22Rv1 (cell line): ENCODE measurements around the gene BTD.

Experiments used
- ZFX ChIP-seq: fragments of 450-650 bp; IDR thresholded peaks from 2 replicates; pipeline ENCODE4 v1.6.1; 2017; ENCODE audit warnings: antibody characterized with exemption, borderline replicate concordance
- TF ChIP-seq, protein P1 (sequence below): fragments of 450-650 bp; IDR thresholded peaks from 2 replicates; pipeline ENCODE4 v1.5.1; 2017; ENCODE audit warnings: mild to moderate bottlenecking

DNA sequence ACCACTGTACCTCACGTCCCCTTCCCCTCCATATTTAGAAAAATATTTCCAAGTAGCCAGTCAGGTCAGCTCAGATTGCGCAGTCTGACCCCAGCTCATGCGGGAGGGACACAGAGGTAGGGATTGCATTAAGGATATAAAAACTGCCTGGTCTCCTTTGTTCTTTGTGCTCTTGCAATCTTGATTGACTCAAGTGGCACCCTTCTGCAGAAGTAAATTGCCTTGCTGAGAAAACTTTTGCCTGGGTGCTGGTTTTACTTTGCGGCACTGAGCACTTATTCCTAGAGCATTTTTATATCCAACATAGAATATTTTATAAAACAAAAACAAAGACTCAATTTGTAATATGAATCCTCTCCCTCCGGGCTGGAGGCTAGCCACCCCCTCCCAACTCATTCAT lies 54.8 kb downstream of the BTD start:
- TF ChIP-seq, protein P1, sequence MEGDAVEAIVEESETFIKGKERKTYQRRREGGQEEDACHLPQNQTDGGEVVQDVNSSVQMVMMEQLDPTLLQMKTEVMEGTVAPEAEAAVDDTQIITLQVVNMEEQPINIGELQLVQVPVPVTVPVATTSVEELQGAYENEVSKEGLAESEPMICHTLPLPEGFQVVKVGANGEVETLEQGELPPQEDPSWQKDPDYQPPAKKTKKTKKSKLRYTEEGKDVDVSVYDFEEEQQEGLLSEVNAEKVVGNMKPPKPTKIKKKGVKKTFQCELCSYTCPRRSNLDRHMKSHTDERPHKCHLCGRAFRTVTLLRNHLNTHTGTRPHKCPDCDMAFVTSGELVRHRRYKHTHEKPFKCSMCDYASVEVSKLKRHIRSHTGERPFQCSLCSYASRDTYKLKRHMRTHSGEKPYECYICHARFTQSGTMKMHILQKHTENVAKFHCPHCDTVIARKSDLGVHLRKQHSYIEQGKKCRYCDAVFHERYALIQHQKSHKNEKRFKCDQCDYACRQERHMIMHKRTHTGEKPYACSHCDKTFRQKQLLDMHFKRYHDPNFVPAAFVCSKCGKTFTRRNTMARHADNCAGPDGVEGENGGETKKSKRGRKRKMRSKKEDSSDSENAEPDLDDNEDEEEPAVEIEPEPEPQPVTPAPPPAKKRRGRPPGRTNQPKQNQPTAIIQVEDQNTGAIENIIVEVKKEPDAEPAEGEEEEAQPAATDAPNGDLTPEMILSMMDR = no peak
- no peak for TF ChIP-seq ZFX
